RWPE2 (cell line): ENCODE measurements around the gene ABAT.

ENCODE experiments used
- ATAC-seq: fragments of 200-7000 bp; cut with Tn5 transposase; 3 replicates; pipeline ENCODE4 v1.9.1; 2021; ENCODE audit warnings: low read depth
- DNase-seq: peaks from one replicate; pipeline ENCODE4 v3.0.0-alpha.2; 2020; ENCODE audit warnings: low spot score
- H3K27ac ChIP-seq: fragments of 450-650 bp; 2 replicates; pipeline ENCODE4 v1.5.1; 2017; ENCODE audit warnings: mild to moderate bottlenecking; ENCODE audit not compliant: poor library complexity, severe bottlenecking
- H3K27me3 ChIP-seq: fragments of 250-450 bp; sonication (Bioruptor Pico); 2 replicates; pipeline ENCODE4 v1.5.1; 2021; ENCODE audit warnings: mild to moderate bottlenecking, moderate library complexity; ENCODE audit not compliant: insufficient read depth, poor library complexity, severe bottlenecking
- H3K36me3 ChIP-seq: fragments of 250-450 bp; sonication (Bioruptor Pico); 2 replicates; pipeline ENCODE4 v1.5.1; 2020; ENCODE audit warnings: low read depth, mild to moderate bottlenecking, moderate library complexity
- H3K4me1 ChIP-seq: fragments of 250-450 bp; sonication (Bioruptor Pico); 2 replicates; pipeline ENCODE4 v1.5.1; 2021; ENCODE audit warnings: mild to moderate bottlenecking, moderate library complexity; ENCODE audit not compliant: insufficient read depth, poor library complexity, severe bottlenecking
- H3K4me3 ChIP-seq: fragments of 250-450 bp; sonication (Bioruptor Pico); 2 replicates; pipeline ENCODE4 v1.5.1; 2021; ENCODE audit warnings: mild to moderate bottlenecking, moderate library complexity; ENCODE audit not compliant: severe bottlenecking
- H3K9me3 ChIP-seq: fragments of 250-450 bp; sonication (Bioruptor Pico); 2 replicates; pipeline ENCODE4 v1.5.1; 2021; ENCODE audit warnings: mild to moderate bottlenecking, moderate library complexity; ENCODE audit not compliant: severe bottlenecking
- TF ChIP-seq, protein P1 (sequence below): fragments of 450-650 bp; IDR thresholded peaks from one replicate; pipeline ENCODE4 v1.5.1; 2017; ENCODE audit warnings: mild to moderate bottlenecking, moderate library complexity; ENCODE audit not compliant: poor library complexity, severe bottlenecking

ABAT gene

DNA sequence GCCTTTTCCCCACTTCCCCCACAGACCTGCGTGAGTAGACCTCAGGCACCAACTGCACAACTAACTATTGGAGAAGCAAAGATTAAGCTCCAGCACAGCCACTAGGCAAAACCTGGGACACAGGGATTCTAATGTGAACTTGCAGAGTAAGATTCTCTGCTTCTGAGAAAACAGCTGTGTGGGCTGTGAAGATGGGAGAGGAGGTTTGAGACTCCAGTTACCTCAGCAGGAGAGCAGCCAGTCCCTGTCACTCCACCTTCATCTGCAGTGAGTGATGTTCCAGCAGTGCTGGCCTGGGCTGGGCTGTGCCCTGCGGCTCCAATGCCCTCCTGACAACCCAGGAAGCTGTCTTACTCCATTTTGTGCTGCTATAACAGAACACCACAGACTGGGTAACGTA is 18.0 kb upstream of the ABAT start:
- TF ChIP-seq, protein P1, sequence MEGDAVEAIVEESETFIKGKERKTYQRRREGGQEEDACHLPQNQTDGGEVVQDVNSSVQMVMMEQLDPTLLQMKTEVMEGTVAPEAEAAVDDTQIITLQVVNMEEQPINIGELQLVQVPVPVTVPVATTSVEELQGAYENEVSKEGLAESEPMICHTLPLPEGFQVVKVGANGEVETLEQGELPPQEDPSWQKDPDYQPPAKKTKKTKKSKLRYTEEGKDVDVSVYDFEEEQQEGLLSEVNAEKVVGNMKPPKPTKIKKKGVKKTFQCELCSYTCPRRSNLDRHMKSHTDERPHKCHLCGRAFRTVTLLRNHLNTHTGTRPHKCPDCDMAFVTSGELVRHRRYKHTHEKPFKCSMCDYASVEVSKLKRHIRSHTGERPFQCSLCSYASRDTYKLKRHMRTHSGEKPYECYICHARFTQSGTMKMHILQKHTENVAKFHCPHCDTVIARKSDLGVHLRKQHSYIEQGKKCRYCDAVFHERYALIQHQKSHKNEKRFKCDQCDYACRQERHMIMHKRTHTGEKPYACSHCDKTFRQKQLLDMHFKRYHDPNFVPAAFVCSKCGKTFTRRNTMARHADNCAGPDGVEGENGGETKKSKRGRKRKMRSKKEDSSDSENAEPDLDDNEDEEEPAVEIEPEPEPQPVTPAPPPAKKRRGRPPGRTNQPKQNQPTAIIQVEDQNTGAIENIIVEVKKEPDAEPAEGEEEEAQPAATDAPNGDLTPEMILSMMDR, result no peak
- no peaks in the 10 kb centered on the region for H3K27me3 ChIP-seq
- DNase-seq, result no peak
- H3K4me3 ChIP-seq, result no peak overlapping the region
- no peak overlapping the region for H3K27ac ChIP-seq
- H3K9me3 ChIP-seq, result no peaks in the 10 kb centered on the region
- no peak for ATAC-seq
- H3K36me3 ChIP-seq, result no peaks in the 10 kb centered on the region
- no peaks in the 10 kb centered on the region for H3K4me1 ChIP-seq

DNA sequence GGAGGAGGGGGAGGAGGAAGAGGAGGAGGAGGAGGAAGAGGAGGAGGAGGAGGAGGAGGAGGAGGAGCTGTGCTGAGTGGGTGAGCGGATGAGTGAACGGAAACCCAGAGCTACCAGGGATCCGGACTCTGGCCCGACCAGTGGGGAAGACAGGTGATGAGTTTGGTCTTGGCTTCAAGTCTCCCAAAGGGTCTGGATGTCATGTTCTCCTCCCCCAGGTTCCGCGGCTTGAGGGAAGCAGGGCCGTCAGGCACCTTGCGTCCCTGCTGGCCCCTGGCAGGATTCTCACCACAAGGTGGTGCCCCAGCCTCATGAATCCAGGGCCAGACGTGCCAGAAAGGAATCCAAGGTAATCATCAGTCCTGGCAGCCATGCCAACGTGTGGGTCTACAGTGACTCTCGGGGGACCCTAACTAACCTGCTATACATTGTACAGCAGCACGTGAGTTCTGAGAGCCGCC is 13.5 kb upstream of the ABAT start:
- H3K9me3 ChIP-seq, result no peaks in the 10 kb centered on the region
- DNase-seq (no peak), ATAC-seq (peak; percentile 86)
- H3K4me3 ChIP-seq, result no peak overlapping the region
- no peaks in the 10 kb centered on the region for H3K27me3 ChIP-seq
- no peaks in the 10 kb centered on the region for H3K36me3 ChIP-seq
- H3K27ac ChIP-seq, result no peak overlapping the region
- TF ChIP-seq, protein P1, result peak; percentile 77
- no peaks in the 10 kb centered on the region for H3K4me1 ChIP-seq

DNA sequence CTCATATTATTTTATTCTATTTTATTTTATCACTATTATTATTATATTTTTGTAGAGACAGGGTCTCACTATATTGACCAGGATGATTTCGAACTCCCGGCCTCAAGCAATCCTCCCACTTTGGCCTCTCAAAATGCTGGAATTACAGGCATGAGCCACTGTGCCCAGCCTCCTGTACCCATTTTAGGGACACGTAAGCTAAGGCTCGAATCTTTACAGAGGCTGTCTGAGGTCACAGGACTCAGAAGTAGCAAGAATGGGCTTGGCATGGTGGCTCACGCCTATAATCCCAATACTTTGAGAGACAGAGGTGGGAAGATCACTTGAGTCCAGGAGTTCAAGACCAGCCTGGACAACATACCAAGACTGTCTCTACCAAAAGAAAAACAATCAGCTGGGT is 12.7 kb upstream of the ABAT start:
- H3K27ac ChIP-seq, result no peak overlapping the region
- TF ChIP-seq, protein P1, result no peak
- no peaks in the 10 kb centered on the region for H3K27me3 ChIP-seq
- no peak overlapping the region for H3K4me3 ChIP-seq
- no peak for ATAC-seq
- H3K36me3 ChIP-seq, result no peaks in the 10 kb centered on the region
- no peaks in the 10 kb centered on the region for H3K4me1 ChIP-seq
- DNase-seq, result no peak
- no peaks in the 10 kb centered on the region for H3K9me3 ChIP-seq

DNA sequence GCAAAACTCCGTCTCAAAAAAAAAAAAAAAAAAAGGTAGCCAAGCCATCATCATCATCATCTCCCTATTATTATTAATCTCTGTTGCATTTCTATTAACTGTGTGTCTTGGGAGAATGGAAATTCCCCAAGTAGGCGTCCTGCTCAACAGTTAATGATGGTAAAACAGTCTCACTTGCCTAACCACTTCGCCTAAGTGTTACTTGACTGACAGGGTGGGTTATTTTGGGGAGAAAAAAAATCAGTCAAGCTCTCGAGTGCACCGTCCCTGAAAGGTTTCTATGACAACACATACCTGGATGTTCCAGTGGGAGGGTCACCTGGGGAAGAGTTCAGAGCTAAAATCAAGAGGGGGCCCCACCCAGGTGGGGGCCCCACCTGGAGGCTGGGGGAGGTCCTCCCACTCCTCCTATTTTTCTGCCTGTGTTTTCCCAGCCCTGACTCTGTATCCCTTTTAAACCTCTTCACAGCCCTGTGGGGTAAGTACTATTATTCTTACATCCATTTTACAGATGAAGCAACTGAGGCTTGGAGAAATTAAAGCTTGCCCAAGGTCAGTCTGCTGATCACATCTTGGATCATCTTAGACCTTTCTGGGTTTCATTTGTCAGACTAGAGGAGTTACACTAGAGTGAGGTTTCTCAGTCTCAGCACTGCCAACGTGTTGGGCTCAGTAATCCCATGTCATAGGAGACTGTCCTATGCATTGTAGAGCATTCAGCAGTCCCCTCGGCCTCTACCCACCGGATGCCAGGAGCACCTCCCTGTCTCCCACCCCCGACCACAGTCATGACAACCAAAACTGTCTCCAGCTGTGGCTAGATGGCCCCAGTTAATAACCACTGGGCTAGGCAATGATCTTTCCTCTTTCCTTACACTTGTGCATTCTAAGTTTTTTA is 11.0 kb upstream of the ABAT start:
- H3K9me3 ChIP-seq, result no peaks in the 10 kb centered on the region
- no peaks in the 10 kb centered on the region for H3K4me1 ChIP-seq
- H3K4me3 ChIP-seq, result no peak overlapping the region
- no peak for ATAC-seq
- no peak for DNase-seq
- H3K27ac ChIP-seq, result no peak overlapping the region
- no peaks in the 10 kb centered on the region for H3K27me3 ChIP-seq
- TF ChIP-seq, protein P1, result no peak
- no peaks in the 10 kb centered on the region for H3K36me3 ChIP-seq

DNA sequence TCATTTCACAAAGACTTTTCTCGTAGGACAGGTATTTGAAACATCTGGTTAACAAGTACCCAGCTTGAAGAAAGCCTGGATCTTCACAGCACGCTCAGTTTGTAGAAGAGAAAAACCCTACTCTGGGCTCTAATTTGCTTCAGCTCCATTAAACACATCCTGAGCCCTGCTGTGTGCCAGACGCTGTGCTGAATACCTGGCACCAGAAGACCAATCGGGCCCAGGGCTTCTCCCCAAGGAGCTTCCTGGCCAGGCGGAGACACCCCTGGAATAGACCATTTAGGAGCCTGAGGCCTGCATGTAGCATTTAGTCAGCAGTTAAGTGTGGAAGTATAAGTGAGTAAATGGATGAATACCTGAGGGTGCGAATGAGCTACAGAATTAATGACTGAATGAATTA is 8.9 kb upstream of the ABAT start:
- H3K9me3 ChIP-seq, result no peaks in the 10 kb centered on the region
- no peaks in the 10 kb centered on the region for H3K4me1 ChIP-seq
- TF ChIP-seq, protein P1, result no peak
- no peak for ATAC-seq
- no peak overlapping the region for H3K27ac ChIP-seq
- no peak for DNase-seq
- no peaks in the 10 kb centered on the region for H3K27me3 ChIP-seq
- no peaks in the 10 kb centered on the region for H3K36me3 ChIP-seq
- H3K4me3 ChIP-seq, result no peak overlapping the region
